IMR-90 (cell line): ENCODE results near the gene EPN2. TPM values are rescaled to one million over a fixed set of nuclear protein-coding genes. Genes with fewer than 3 reads are reported as not detected.

ENCODE experiments used
- ATAC-seq: fragments of 200-7000 bp; cut with Tn5 transposase; 2 replicates; pipeline ENCODE4 v1.9.1; 2020; ENCODE audit warnings: low read depth, mild to moderate bottlenecking, moderate library complexity
- BruUV-seq: library from RNA; stranded (reverse); fragments of 400-500 nt; replicated peaks from 2 replicates; lab custom pipeline; 2021; lab: Mats Ljungman, UMichigan
- CTCF ChIA-PET: fragments of 300-600 bp; formaldehyde crosslinking; extraction: SDS; loops from one replicate; lab custom pipeline; 2021; ENCODE audit warnings: antibody characterized with exemption; lab: Yijun Ruan, JAX
- POLR2A ChIA-PET: fragments of 300-600 bp; sonication (Branson Sonifier 250); formaldehyde crosslinking; loops from one replicate; lab custom pipeline; 2022; ENCODE audit warnings: antibody characterized with exemption; ENCODE audit not compliant: unreplicated experiment; lab: Charles Lee
- DNase-seq: peaks from one replicate; pipeline ENCODE4 v3.0.0; 2013
- H2AFZ ChIP-seq: replicated peaks from 2 replicates; pipeline ENCODE3; 2013; ENCODE audit warnings: low read length, mild to moderate bottlenecking; ENCODE audit not compliant: poor library complexity
- H2AK5ac ChIP-seq: 2 replicates; pipeline ENCODE4 v1.6.1; 2013; ENCODE audit warnings: low read depth, low read length, inconsistent platforms
- H2AK9ac ChIP-seq: replicated peaks from 2 replicates; pipeline ENCODE3; 2013; ENCODE audit warnings: mild to moderate bottlenecking, low read depth, low read length, moderate library complexity; ENCODE audit not compliant: poor library complexity
- H2BK120ac ChIP-seq: 2 replicates; pipeline ENCODE4 v1.6.1; 2013; ENCODE audit warnings: low read depth, low read length, inconsistent platforms
- H2BK15ac ChIP-seq: 3 replicates; pipeline ENCODE4 v1.6.1; 2013; ENCODE audit warnings: low read depth, low read length, inconsistent platforms
- H2BK20ac ChIP-seq: 2 replicates; pipeline ENCODE4 v1.6.1; 2013; ENCODE audit warnings: low read depth, mild to moderate bottlenecking, inconsistent platforms, low read length, moderate library complexity
- H2BK5ac ChIP-seq: 2 replicates; pipeline ENCODE4 v1.6.1; 2013; ENCODE audit warnings: mild to moderate bottlenecking, low read depth, low read length, inconsistent platforms; ENCODE audit not compliant: poor library complexity, severe bottlenecking
- H3K14ac ChIP-seq: replicated peaks from 2 replicates; pipeline ENCODE4 v1.6.1; 2013; ENCODE audit warnings: low read depth, low read length, inconsistent platforms
- H3K18ac ChIP-seq: 2 replicates; pipeline ENCODE4 v1.6.1; 2013; ENCODE audit warnings: low read depth, low read length, control low read depth
- H3K23ac ChIP-seq: 2 replicates; pipeline ENCODE4 v1.6.1; 2013; ENCODE audit warnings: low read depth, low read length, inconsistent platforms
- H3K27ac ChIP-seq: 2 replicates; pipeline ENCODE4 v1.5.1; 2013; ENCODE audit warnings: mild to moderate bottlenecking, control low read depth, low read length; ENCODE audit not compliant: insufficient read depth
- H3K27me3 ChIP-seq: 2 replicates; pipeline ENCODE4 v1.6.1; 2013; ENCODE audit warnings: low read length; ENCODE audit not compliant: control insufficient read depth, insufficient read depth
- H3K36me3 ChIP-seq: 2 replicates; pipeline ENCODE4 v1.6.1; 2013; ENCODE audit warnings: low read length, mixed read lengths; ENCODE audit not compliant: control insufficient read depth, insufficient read depth
- H3K4ac ChIP-seq: 2 replicates; pipeline ENCODE4 v1.6.1; 2013; ENCODE audit warnings: low read depth, low read length, inconsistent platforms
- H3K4me1 ChIP-seq: 2 replicates; pipeline ENCODE4 v1.6.1; 2013; ENCODE audit warnings: low read length, mixed read lengths; ENCODE audit not compliant: control insufficient read depth, insufficient read depth
- H3K4me2 ChIP-seq: 2 replicates; pipeline ENCODE4 v1.6.1; 2013; ENCODE audit warnings: low read depth, mild to moderate bottlenecking, control low read depth, low read length, moderate library complexity
- H3K4me3 ChIP-seq: 2 replicates; pipeline ENCODE4 v1.5.1; 2013; ENCODE audit warnings: low read depth, mild to moderate bottlenecking, control low read depth, low read length, moderate library complexity; ENCODE audit not compliant: insufficient read depth
- H3K56ac ChIP-seq: 2 replicates; pipeline ENCODE4 v1.6.1; 2013; ENCODE audit warnings: low read length, inconsistent platforms; ENCODE audit not compliant: insufficient read depth; ENCODE audit errors: extremely low read depth
- H3K79me1 ChIP-seq, 2 experiments: 2 replicates each; pipeline ENCODE4 v1.6.1; 2013; ENCODE audit warnings: low read length in 2 of 2, inconsistent platforms in 1 of 2, low read depth in 1 of 2
- H3K9ac ChIP-seq: 2 replicates; pipeline ENCODE4 v1.6.1; 2013; ENCODE audit warnings: low read depth, low read length, control low read depth
- H3K9me1 ChIP-seq: 2 replicates; pipeline ENCODE4 v1.6.1; 2013; ENCODE audit warnings: low read length, inconsistent platforms; ENCODE audit not compliant: insufficient read depth
- H3K9me3 ChIP-seq: 2 replicates; pipeline ENCODE4 v1.6.1; 2013; ENCODE audit warnings: low read length; ENCODE audit not compliant: control insufficient read depth, insufficient read depth
- H4K20me1 ChIP-seq: 2 replicates; pipeline ENCODE4 v1.6.1; 2013; ENCODE audit warnings: low read length, inconsistent platforms; ENCODE audit not compliant: insufficient read depth
- H4K5ac ChIP-seq: 2 replicates; pipeline ENCODE4 v1.6.1; 2013; ENCODE audit warnings: mild to moderate bottlenecking, low read depth, low read length, control low read depth
- H4K8ac ChIP-seq, 2 experiments: 2 replicates each; pipeline ENCODE4 v1.6.1; 2013; ENCODE audit warnings: low read depth in 2 of 2, low read length in 2 of 2, control low read depth in 1 of 2, inconsistent platforms in 1 of 2
- H4K91ac ChIP-seq: 2 replicates; pipeline ENCODE4 v1.6.1; 2013; ENCODE audit warnings: low read depth, low read length, inconsistent platforms; ENCODE audit not compliant: insufficient read depth
- BHLHE40 ChIP-seq: fragments of 150-350 bp; IDR thresholded peaks from 2 replicates; pipeline ENCODE4 v1.6.1; 2016; ENCODE audit warnings: mild to moderate bottlenecking, low read depth, low read length
- CEBPB ChIP-seq: IDR thresholded peaks from 2 replicates; pipeline ENCODE4 v1.6.1; 2012; ENCODE audit warnings: low read depth, low read length, improper control_type of control experiment
- CHD1 ChIP-seq: IDR thresholded peaks from 2 replicates; pipeline ENCODE4 v1.6.1; 2012; ENCODE audit warnings: low read depth, low read length, improper control_type of control experiment
- CTCF ChIP-seq: conservative IDR thresholded peaks from 2 replicates; pipeline ENCODE4 v1.5.1; 2012; ENCODE audit warnings: mild to moderate bottlenecking, low read depth, low read length, improper control_type of control experiment
- ELK1 ChIP-seq: fragments of 150-350 bp; IDR thresholded peaks from 2 replicates; pipeline ENCODE4 v1.6.1; 2016; ENCODE audit warnings: low read depth, mild to moderate bottlenecking, low read length, moderate library complexity, borderline replicate concordance
- FOS ChIP-seq: fragments of 150-350 bp; IDR thresholded peaks from 2 replicates; pipeline ENCODE4 v1.6.1; 2016; ENCODE audit warnings: low read depth, low read length
- MAFK ChIP-seq: IDR thresholded peaks from 2 replicates; pipeline ENCODE4 v1.6.1; 2012; ENCODE audit warnings: low read depth, low read length, improper control_type of control experiment
- MAZ ChIP-seq: IDR thresholded peaks from 2 replicates; pipeline ENCODE4 v1.6.1; 2012; ENCODE audit warnings: low read depth, mild to moderate bottlenecking, low read length, improper control_type of control experiment, moderate library complexity, borderline replicate concordance
- MXI1 ChIP-seq: IDR thresholded peaks from 2 replicates; pipeline ENCODE4 v1.6.1; 2012; ENCODE audit warnings: low read depth, mild to moderate bottlenecking, low read length, moderate library complexity, borderline replicate concordance
- NFE2L2 ChIP-seq: fragments of 150-350 bp; IDR thresholded peaks from 2 replicates; pipeline ENCODE4 v1.6.1; 2016; ENCODE audit warnings: low read depth, mild to moderate bottlenecking, low read length
- POLR2A ChIP-seq: IDR thresholded peaks from 2 replicates; pipeline ENCODE4 v1.6.1; 2012; ENCODE audit warnings: mild to moderate bottlenecking, low read depth, low read length
- RAD21 ChIP-seq: IDR thresholded peaks from 2 replicates; pipeline ENCODE4 v1.6.1; 2012; ENCODE audit warnings: low read length, improper control_type of control experiment
- RCOR1 ChIP-seq: IDR thresholded peaks from 2 replicates; pipeline ENCODE4 v1.6.1; 2012; ENCODE audit warnings: mild to moderate bottlenecking, low read length, improper control_type of control experiment; ENCODE audit not compliant: insufficient replicate concordance
- RFX5 ChIP-seq: IDR thresholded peaks from 2 replicates; pipeline ENCODE4 v1.8.0; 2012; ENCODE audit warnings: low read depth, mild to moderate bottlenecking, low read length, moderate library complexity
- SMC3 ChIP-seq: fragments of 150-350 bp; IDR thresholded peaks from 2 replicates; pipeline ENCODE4 v1.6.1; 2016; ENCODE audit warnings: low read depth, mild to moderate bottlenecking, antibody characterized with exemption, low read length, moderate library complexity
- USF2 ChIP-seq: fragments of 150-350 bp; IDR thresholded peaks from 2 replicates; pipeline ENCODE4 v1.6.1; 2017; ENCODE audit warnings: mild to moderate bottlenecking, antibody characterized with exemption, low read length, low read depth
- WGBS, 2 experiments: methylation state at CpG; one replicate each; pipeline versions ENCODE4 v1.1.5 to v1.1.7; 2013; ENCODE audit warnings: missing lambda C conversion rate in 2 of 2; ENCODE audit not compliant: insufficient read length in 1 of 2; ENCODE audit errors: extremely low coverage in 2 of 2; 5-methylcytosine and 5-hydroxymethylcytosine counted together
- dilution Hi-C: fragments of 300-500 bp; cut with HindIII; formaldehyde crosslinking; loops from one replicate; pipeline ENCODE4 v1.14.3; 2018; ENCODE audit warnings: low sequenced_read_pairs; ENCODE audit not compliant: unreplicated experiment
- in situ Hi-C: fragments of 300-500 bp; cut with MboI; formaldehyde crosslinking; loops from 3 replicates; pipeline ENCODE4 v1.14.3; 2019; ENCODE audit warnings: low sequenced_read_pairs, inconsistent platforms, mixed read lengths
- intact Hi-C: fragments of 100-400 bp; cut with micrococcal nuclease; formaldehyde crosslinking; loops from 2 replicates; pipeline ENCODE4 v1.10.0; 2022
- polyA plus RNA-seq, 3 experiments: library from polyadenylated mRNA; depleted of rRNA; stranded (reverse); fragments of >200 nt; gene quantifications; 2 replicates each; pipeline ENCODE4 v1.2.3, GENCODE V29; 2012; ENCODE audit warnings: low replicate concordance in 1 of 3
- total RNA-seq: library from RNA; depleted of rRNA; stranded (reverse); fragments of >200 nt; gene quantifications from 2 replicates; pipeline ENCODE4 v1.2.3, GENCODE V29; 2012

Gene EPN2
- total and polyA plus RNA-seq, 2 of the 4 experiments (the other 2 are of a cell fraction), result 14.9 to 25.3 TPM

- Histone ChIP-seq H3K27ac (no peak overlapping the region), H3K79me1 (peaks cover 37 to 87% of the 10 kb centered on the region in 2 experiments), H3K14ac (no peak overlapping the region), H3K36me3 (peaks cover 20% of the 10 kb centered on the region), H3K4me3 (no peak overlapping the region), H3K9ac (no peak overlapping the region), H3K9me3 (no peaks in the 10 kb centered on the region), H2AK9ac (no peak overlapping the region), H2AFZ (no peak overlapping the region), H2AK5ac (no peak overlapping the region), H3K4me1 (peaks cover 10% of the 10 kb centered on the region), H3K23ac (no peak overlapping the region), H4K8ac (no peak overlapping the region), H2BK5ac (no peak overlapping the region), H2BK15ac (no peak overlapping the region), H3K56ac (no peak overlapping the region), H3K4ac (no peak overlapping the region), H2BK120ac (no peak overlapping the region), H4K91ac (no peak overlapping the region), H3K9me1 (peaks cover 43% of the 10 kb centered on the region), H3K4me2 (no peak overlapping the region), H4K5ac (no peak overlapping the region), H2BK20ac (no peak overlapping the region), H4K20me1 (peaks cover 27% of the 10 kb centered on the region), H3K18ac (no peak overlapping the region), H3K27me3 (no peaks in the 10 kb centered on the region)
- ATAC-seq (no peak), DNase-seq (no peak)
- no peak for TF ChIP-seq MAZ
- no peak for TF ChIP-seq MAFK
- no peak for TF ChIP-seq NFE2L2
- no peak for TF ChIP-seq RCOR1
- no peak for TF ChIP-seq ELK1
- no peak for TF ChIP-seq RFX5
- no peak for TF ChIP-seq POLR2A
- TF ChIP-seq FOS, result no peak
- no peak for TF ChIP-seq CEBPB
- no peak for TF ChIP-seq MXI1
- no peak for TF ChIP-seq RAD21
- TF ChIP-seq SMC3, result no peak
- no peak for TF ChIP-seq CHD1
- TF ChIP-seq CTCF, result no peak
- no peak for TF ChIP-seq BHLHE40
- no peak for TF ChIP-seq USF2
- dilution Hi-C loops, result no loop called here
- intact Hi-C loops, result no loop called here
- WGBS, 2 experiments, result 100% methylated on average over 5 of the region's 10 CpGs; no CpG with 5 or more reads in 1 of the 2 experiments
- CTCF ChIA-PET, result no interaction called here
- no TSS peak for BruUV-seq
- POLR2A ChIA-PET, result no interaction called here
- in situ Hi-C loops, result no loop called here
Measured at GRCh38 chr17:19307521-19307920, 70.4 kb downstream of the EPN2 start.
